ENCODE results near the gene POC1B.

POC1B gene

DNA sequence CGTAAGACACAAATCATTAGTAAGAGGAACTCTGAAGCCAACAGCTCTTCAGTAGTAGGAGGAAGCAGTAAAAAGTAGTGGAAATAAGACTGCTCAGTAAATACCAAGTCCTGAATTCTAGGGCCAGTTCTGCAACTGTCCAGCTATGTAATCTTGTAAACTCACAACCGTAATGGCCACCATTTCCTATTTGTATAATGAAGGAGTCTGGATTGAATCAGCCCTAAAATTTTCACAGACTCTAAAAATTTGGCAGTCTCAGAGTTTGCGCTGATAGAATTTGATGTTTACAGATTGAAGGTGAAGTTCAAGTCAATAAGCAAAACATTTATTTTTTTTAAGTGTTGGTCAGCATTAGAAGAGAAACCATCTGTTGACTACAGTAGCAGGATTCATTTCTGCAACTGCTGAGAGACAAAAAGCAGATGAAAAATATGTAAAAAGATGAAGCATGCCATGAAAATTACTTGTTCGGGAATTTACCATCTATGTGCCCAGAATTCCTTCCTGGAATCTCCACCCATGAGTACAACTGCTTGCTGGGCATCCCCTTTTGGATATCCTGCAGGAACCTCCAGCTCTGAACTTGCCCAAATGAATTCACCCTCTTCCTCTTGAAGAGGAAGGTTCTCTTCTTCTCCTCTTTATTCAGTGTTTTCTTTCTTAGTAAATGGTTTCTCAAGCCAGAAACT lies 48.8 kb downstream of the POC1B start:
- no peak for TF ChIP-seq CTCF (IDR thresholded peaks at IDR 0.05)

DNA sequence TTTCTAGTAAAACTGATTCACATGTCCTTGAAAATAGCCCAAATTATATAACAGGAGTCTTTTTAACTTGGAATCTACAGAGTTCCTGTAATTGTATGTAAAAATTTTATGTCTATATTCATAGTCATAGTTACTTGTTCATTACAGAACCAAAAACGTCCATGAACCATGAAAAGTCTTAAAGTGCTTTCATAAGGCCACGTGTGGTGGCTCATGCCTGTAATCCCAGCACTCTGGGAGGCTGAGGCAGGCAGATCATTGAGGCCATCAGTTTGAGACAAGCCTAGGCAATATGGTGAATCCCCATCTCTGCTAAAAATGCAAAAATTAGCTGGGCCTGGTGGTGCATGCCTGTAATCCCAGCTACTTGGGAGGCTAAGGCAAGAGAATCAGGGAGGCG lies 49.6 kb downstream of the POC1B start:
- no peak for TF ChIP-seq CTCF (IDR thresholded peaks at IDR 0.05)

GRCh38 chr12:89475203-89475990 lies 50.5 kb downstream of the POC1B start:
- no peak for TF ChIP-seq CTCF (IDR thresholded peaks at IDR 0.05)

DNA sequence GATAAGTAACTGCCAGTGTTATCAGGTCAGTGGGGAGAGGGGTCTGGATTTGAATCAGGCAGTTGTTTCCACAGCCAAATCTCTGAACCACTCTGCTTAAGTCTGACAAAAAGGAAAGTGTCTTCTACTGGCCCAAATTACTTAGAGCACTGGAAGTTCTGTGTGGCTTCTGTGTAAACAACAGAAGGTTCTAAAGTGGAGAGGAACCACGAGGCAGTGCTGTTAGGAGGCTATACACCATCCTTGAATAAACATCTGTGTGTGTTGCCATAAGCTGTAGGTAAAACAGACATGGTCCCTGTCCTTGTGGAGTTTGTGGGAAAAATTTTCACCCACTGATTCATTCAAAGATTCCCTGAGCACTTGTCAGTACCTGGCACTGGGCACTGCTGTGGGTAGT lies 51.2 kb downstream of the POC1B start:
- TF ChIP-seq CTCF (IDR thresholded peaks at IDR 0.05): no peak

GRCh38 chr12:89472508-89472907 lies 53.3 kb downstream of the POC1B start:
- TF ChIP-seq CTCF (IDR thresholded peaks at IDR 0.05): no peak

DNA sequence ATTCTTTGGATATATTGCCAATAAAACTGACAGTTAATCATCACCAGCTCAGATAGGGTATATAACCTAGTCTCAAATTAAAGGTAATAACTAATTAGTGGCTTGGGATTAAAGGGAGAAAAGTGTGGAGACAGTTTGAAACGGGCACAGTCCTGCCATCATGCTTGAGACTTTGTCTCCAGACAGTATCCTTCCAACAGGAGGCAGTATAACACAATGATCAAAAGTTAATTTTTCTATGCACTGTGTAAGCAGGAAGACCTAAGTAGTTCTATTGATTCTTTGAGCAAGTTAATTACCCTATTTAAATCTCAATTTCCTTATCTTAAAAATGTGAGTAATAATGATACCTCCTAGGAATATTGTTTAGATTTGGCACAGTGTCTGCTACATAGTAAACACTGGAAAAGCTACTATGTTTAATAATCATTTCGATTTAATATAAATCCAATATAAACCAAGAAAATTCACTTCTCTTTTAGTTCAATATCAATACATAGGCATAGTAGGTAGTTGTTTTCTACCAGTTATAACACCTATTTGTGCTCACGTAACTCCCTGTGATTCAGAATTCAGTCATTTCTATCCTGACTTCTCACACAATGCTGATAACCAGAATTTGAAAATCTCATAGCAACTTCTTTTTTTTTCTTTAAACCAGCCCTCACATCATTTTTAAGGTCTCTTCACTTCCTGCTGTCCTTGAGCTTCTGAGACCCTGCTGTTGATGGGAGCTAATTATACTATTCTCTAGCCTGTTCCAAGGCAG lies 54.9 kb downstream of the POC1B start:
- peak; percentile 88 for TF ChIP-seq CTCF (IDR thresholded peaks at IDR 0.05)

DNA sequence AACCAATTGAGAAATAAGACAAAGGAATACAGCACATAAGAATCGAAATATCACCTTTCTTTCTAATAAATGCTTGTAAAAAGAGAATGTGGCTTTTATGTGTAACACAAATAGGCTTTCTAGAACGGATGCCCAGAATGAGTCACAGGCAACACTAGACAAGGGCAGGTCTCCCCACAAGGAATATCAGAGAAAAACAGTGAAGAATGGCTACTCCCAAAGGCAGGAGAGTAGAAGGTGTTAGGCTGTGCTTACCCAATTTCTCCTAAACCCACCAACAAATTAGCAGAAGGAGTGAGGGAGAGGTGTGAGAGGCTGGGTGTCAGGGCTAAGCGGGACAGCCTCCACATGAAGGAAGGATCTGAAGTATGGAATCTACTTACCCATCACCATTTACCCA lies 56.5 kb downstream of the POC1B start:
- no peak for TF ChIP-seq CTCF (IDR thresholded peaks at IDR 0.05)
